ENCODE measurements around the gene PIP5K1C.
"Not testable (repeated sequence)": the region's sequence is repeated elsewhere in the genome, so short reads cannot be mapped to it uniquely, and the experiment has no call there.

DNA sequence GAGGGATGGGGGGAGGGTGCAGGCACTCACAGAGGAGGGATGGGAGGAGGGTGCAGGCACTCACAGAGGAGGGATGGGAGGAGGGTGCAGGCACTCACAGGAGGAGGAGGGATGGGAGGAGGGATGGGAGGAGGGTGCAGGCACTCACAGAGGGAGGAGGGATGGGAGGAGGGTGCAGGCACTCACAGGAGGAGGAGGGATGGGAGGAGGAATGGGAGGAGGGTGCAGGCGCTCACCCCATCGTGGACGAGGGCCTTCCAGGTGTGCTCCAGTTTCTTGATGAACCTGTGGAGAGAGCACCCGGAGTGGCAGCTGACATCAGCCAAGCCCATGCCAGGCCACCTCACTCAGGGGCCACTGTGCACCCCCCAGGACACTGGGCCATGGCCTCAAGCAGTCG is 53.2 kb downstream of the PIP5K1C start:
- TF ChIP-seq, protein P1, sequence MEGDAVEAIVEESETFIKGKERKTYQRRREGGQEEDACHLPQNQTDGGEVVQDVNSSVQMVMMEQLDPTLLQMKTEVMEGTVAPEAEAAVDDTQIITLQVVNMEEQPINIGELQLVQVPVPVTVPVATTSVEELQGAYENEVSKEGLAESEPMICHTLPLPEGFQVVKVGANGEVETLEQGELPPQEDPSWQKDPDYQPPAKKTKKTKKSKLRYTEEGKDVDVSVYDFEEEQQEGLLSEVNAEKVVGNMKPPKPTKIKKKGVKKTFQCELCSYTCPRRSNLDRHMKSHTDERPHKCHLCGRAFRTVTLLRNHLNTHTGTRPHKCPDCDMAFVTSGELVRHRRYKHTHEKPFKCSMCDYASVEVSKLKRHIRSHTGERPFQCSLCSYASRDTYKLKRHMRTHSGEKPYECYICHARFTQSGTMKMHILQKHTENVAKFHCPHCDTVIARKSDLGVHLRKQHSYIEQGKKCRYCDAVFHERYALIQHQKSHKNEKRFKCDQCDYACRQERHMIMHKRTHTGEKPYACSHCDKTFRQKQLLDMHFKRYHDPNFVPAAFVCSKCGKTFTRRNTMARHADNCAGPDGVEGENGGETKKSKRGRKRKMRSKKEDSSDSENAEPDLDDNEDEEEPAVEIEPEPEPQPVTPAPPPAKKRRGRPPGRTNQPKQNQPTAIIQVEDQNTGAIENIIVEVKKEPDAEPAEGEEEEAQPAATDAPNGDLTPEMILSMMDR (IDR thresholded peaks at IDR 0.05) = not testable (repeated sequence)
- not testable (repeated sequence) for TF ChIP-seq POLR2A (IDR thresholded peaks at IDR 0.05)

Measured in ovary (tissue), 3 donors.